Kidney (tissue), 14 donors: ENCODE measurements around the gene KRT83. TPM values are rescaled to one million over a fixed set of nuclear protein-coding genes. Genes with fewer than 3 reads are reported as not detected.
A peak's percentile ranks its signal among the peaks of the same experiment; 100 is the strongest.
"Not testable (repeated sequence)": the region's sequence is repeated elsewhere in the genome, so short reads cannot be mapped to it uniquely, and the experiment has no call there.

Experiments
- DNase-seq, 5 donors: peaks; one replicate each; pipeline ENCODE4 v3.0.0-alpha.2; 2013 to 2020
- FAIRE-seq: peaks from 2 replicates; lab custom pipeline; 2012; peaks lifted over from hg19 to GRCh38; lab: Jason Lieb, UNC
- H3K27ac ChIP-seq, 2 donors: one replicate each; pipeline ENCODE4 v1.7.0; 2013; ENCODE audit warnings: low read depth in 2 of 2, low read length in 2 of 2, inconsistent platforms in 1 of 2
- H3K27me3 ChIP-seq: one replicate; pipeline ENCODE4 v1.7.1; 2013; ENCODE audit warnings: low read length, inconsistent platforms; ENCODE audit not compliant: control insufficient read depth, insufficient read depth
- H3K36me3 ChIP-seq, 3 donors: one replicate each; pipeline versions ENCODE4 v1.7.0 to v1.7.1; 2013; ENCODE audit warnings: low read length in 3 of 3, control low read depth in 1 of 3, inconsistent platforms in 1 of 3; ENCODE audit not compliant: insufficient read depth in 3 of 3, control insufficient read depth in 2 of 3
- H3K4me1 ChIP-seq, 3 donors: one replicate each; pipeline versions ENCODE4 v1.7.0 to v1.7.1; 2013; ENCODE audit warnings: low read length in 3 of 3, inconsistent platforms in 1 of 3, low read depth in 1 of 3; ENCODE audit not compliant: control insufficient read depth in 2 of 3, insufficient read depth in 2 of 3
- H3K4me3 ChIP-seq, 3 donors: one replicate each; pipeline versions ENCODE4 v1.7.0 to v1.8.1; 2013; ENCODE audit warnings: low read length in 3 of 3, control low read depth in 1 of 3, inconsistent platforms in 1 of 3
- H3K9ac ChIP-seq, 3 donors: one replicate each; pipeline versions ENCODE4 v1.7.0 to v1.7.1; 2013; ENCODE audit warnings: low read length in 3 of 3, control low read depth in 1 of 3, inconsistent platforms in 1 of 3
- H3K9me3 ChIP-seq, 3 donors: one replicate each; pipeline versions ENCODE4 v1.7.0 to v1.7.1; 2013; ENCODE audit warnings: low read length in 3 of 3, control low read depth in 1 of 3, inconsistent platforms in 1 of 3; ENCODE audit not compliant: control insufficient read depth in 2 of 3, insufficient read depth in 1 of 3
- intact Hi-C: fragments of 100-400 bp; cut with DNase I; formaldehyde crosslinking; loops from one replicate; pipeline ENCODE4 v1.11.1; 2022
- polyA plus RNA-seq: library from polyadenylated mRNA; stranded (reverse); fragments of 350-450 nt; fragmentation: Illumina TruSeq; extraction: RNeasy Lipid Tissue Mini Kit (QIAGEN cat#74804); gene quantifications from one replicate; pipeline ENCODE4 v1.2.3, GENCODE V29; 2014; ENCODE audit warnings: low read depth, low replicate concordance; ENCODE audit not compliant: insufficient read depth
- total RNA-seq: library from RNA; stranded (reverse); fragmentation: NEBNext Ultra II Directional; extraction: Animal tissue kit (Norgen Biotek cat#: 25700); gene quantifications from one replicate; pipeline ENCODE4 v1.2.1, GENCODE V29; 2021
- TF ChIP-seq, protein P1 (sequence below): IDR thresholded peaks from 3 replicates; pipeline ENCODE4 v1.5.1; 2012; ENCODE audit warnings: mild to moderate bottlenecking, moderate library complexity, borderline replicate concordance; ENCODE audit not compliant: insufficient read depth; ENCODE audit errors: extremely low read depth
- donor health status: control.
- donor health status: control.
- donor health status: control.
- donor health status: control.
- donor health status: control.
- donor health status: DM: yes; HTN: yes; CAD: no.
- donor health status: Normal renal cell carcinoma (clear cell type).

Gene KRT83
- total and polyA plus RNA-seq, 2 donors from 2014 or later, result not detected

DNA sequence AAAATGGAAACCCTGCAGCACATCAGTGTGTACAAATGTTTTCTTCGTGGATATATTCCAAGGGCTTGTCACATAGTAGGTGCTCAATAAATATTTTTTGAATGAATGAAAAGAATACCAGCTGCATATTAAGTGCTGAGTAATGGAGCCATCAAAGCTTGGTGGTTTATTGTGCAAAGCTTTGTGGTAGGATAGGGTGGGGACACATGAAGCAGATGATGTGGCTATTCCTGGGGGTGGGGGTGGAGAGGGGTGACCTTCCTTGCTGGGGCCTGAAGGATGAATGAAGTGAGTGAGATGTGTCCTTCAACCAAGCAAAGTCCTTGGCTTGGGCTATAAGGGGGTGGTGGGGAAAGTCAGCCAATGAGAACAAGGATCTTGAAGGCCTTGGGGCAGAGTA, 25.5 kb downstream of the KRT83 start:
- Histone ChIP-seq H3K27me3 (peaks cover 10% of the 10 kb centered on the region), H3K4me3 (no peak overlapping the region), H3K27ac (no peak overlapping the region), H3K4me1 (no peaks in the 10 kb centered on the region), H3K9ac (no peak overlapping the region), H3K36me3 (no peaks in the 10 kb centered on the region), H3K9me3 (no peaks in the 10 kb centered on the region)
- TF ChIP-seq, protein P1, sequence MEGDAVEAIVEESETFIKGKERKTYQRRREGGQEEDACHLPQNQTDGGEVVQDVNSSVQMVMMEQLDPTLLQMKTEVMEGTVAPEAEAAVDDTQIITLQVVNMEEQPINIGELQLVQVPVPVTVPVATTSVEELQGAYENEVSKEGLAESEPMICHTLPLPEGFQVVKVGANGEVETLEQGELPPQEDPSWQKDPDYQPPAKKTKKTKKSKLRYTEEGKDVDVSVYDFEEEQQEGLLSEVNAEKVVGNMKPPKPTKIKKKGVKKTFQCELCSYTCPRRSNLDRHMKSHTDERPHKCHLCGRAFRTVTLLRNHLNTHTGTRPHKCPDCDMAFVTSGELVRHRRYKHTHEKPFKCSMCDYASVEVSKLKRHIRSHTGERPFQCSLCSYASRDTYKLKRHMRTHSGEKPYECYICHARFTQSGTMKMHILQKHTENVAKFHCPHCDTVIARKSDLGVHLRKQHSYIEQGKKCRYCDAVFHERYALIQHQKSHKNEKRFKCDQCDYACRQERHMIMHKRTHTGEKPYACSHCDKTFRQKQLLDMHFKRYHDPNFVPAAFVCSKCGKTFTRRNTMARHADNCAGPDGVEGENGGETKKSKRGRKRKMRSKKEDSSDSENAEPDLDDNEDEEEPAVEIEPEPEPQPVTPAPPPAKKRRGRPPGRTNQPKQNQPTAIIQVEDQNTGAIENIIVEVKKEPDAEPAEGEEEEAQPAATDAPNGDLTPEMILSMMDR, result no peak
- FAIRE-seq, result no peak
- intact Hi-C loops, result no loop called here
- DNase-seq, result peak in 1 of 5 donors; percentile 0

DNA sequence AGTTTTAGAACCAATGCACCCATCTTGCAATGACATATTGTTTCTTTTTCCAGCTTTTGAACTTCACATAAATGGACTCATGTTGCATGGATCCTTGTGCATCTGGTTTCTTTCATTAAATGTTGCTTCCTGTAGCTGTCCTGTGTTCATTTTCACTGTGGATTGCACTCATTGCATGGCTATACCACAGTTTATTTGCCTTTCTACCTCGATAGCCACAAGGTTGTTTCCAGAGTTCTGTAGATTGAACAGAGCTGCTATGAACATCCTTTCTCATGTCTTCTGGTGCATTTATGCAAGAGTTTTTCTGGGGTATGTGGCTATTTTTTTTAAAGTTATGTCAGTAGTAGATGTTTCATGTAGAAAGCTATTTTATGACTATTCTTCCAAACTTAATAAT, 26.4 kb downstream of the KRT83 start:
- FAIRE-seq, result no peak
- peaks cover 10% of the 10 kb centered on the region for H3K27me3 ChIP-seq
- H3K36me3 ChIP-seq, result no peaks in the 10 kb centered on the region
- H3K27ac ChIP-seq, result no peak overlapping the region
- H3K9ac ChIP-seq, result no peak overlapping the region
- H3K4me1 ChIP-seq, result no peaks in the 10 kb centered on the region
- no peak for DNase-seq
- intact Hi-C loops, result no loop called here
- no peaks in the 10 kb centered on the region for H3K9me3 ChIP-seq
- no peak overlapping the region for H3K4me3 ChIP-seq
- TF ChIP-seq, protein P1, result no peak

DNA sequence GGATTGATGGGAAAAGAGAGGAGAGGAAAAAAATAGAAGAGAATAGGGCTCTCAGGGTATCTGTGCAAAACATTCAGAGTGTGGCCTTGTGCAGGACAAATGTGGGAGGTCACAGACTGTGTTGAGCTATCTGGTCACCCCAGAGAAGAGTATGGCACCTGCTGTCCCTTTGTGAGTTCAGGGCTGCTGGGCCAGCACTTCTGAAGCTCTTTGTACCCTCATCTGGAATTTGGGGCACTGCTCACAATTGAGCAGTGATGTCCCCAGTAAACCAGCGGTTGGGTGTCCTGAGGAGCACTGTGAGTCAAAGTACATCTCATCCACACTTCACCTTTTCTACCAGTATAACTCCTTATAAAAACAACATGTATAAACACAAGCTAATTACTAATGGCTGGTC, 27.3 kb downstream of the KRT83 start:
- Histone ChIP-seq H3K9me3 (no peaks in the 10 kb centered on the region), H3K4me1 (no peaks in the 10 kb centered on the region), H3K4me3 (no peak overlapping the region), H3K27me3 (peaks cover 10% of the 10 kb centered on the region), H3K36me3 (no peaks in the 10 kb centered on the region), H3K9ac (no peak overlapping the region), H3K27ac (no peak overlapping the region)
- TF ChIP-seq, protein P1, result no peak
- no peak for FAIRE-seq
- peak in 2 of 5 donors; percentile 2 to 4 for DNase-seq
- intact Hi-C loops, result no loop called here

DNA sequence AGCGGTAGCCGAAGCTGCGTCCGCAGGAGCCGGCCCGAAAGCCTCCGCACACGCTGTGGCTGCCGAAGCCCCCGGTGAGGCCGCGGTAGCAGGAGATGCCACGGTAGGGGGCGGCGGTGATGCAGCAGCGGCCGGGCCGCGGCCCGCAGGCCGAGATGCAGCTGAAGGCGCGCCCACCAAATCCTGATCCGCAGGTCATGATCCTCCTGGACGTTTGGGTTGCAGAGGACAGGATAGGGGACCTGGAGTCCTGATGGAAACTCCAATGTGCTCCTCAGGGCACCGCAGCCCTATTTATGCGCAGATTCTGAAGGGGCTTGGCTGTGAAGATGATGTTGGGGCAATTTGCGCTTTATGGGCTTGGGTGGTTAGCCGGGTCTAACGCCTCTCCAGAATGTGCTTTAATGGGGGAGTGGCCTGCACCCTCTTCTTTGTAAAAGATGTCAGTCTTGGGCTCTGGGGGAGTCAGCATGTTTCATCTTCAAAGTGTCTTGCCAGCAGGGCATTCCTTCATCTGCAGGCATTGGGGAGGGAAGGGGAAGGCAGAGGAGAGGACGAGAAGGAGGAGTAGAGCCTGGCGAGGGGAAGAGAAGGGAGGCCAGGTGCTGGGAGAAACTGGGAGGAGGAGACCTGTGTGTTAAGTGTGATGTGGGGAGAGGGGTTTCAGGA, 29.8 kb downstream of the KRT83 start, which contains the start of gene KRT81:
Gene KRT81 (minus strand): TSS at position 268 of the 669 bp plus-strand sequence. CDS start 69 bp downstream, at position 199.
- Histone ChIP-seq H3K27me3 (peaks cover 10% of the 10 kb centered on the region), H3K9me3 (no peaks in the 10 kb centered on the region), H3K9ac (no peak within 1 kb of the TSS), H3K4me1 (no peaks in the 10 kb centered on the region), H3K27ac (no peak within 1 kb of the TSS), H3K36me3 (no peaks in the 10 kb centered on the region), H3K4me3 (no peak within 1 kb of the TSS)
- FAIRE-seq (no peak), DNase-seq (no peak)
- TF ChIP-seq, protein P1, result no peak
- intact Hi-C loops, result no loop called here

DNA sequence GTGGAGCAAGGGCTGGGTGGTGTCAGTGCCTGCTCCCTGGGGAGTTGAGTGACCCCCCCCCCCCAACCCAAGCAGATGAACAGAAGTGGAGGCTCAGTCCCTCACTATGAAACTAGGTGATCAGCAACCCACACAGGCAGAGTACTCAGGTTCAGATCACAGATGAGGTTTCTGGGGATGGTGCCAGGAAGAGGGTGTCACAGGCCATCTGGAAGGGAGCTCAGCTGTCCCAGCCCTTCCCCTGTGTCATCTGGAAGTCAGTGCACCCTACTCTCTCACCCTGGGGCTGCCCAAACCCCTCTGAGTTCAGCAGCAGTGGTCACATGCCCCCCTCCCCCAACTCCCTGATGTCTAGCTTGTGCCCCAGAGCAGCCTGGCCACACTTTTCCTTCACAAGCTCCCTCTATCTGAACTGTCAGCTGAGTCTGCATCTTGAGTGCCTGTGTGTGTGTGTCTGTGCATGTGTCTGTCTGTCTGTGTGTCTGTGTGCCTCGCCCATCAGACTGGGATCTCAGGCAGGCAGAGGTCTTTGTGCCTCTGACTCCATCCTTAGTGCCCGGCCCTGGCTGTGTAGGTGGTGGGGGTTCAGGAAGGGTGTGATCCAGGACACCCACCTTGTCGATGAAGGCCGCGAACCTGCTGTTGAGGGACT, 30.6 kb downstream of the KRT83 start:
- H3K4me3 ChIP-seq, H3K27ac ChIP-seq, H3K4me1 ChIP-seq, H3K9ac ChIP-seq, H3K9me3 ChIP-seq, DNase-seq, H3K27me3 ChIP-seq, H3K36me3 ChIP-seq, FAIRE-seq, intact Hi-C loops: not testable (repeated sequence)
